T-helper 22 cell (primary cell): ENCODE data around the gene TRHDE.

ENCODE experiments used
- DNase-seq: peaks from one replicate; pipeline ENCODE4 v3.0.0-alpha.2; 2020; ENCODE audit warnings: low read depth

Gene TRHDE

DNA sequence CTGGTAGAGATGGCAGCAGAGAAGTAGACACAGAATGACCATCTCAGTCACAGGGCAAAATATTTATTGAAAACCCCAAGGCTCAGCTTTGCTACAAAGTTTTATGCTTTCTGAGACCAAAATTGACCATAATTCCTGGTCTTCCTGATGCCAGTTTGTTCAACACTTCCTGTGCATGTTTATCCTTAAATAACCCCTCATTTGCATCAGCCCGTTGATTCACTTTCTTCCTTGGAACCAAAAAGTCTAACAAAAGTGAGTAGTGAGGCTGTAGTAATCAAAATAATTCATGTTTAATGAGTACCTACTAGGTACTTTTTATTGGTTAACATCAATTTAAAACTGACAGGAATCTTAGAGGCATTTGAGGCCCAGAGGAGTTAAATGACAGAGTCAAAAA lies 51.7 kb downstream of the TRHDE start:
- DNase-seq, result no peak

DNA sequence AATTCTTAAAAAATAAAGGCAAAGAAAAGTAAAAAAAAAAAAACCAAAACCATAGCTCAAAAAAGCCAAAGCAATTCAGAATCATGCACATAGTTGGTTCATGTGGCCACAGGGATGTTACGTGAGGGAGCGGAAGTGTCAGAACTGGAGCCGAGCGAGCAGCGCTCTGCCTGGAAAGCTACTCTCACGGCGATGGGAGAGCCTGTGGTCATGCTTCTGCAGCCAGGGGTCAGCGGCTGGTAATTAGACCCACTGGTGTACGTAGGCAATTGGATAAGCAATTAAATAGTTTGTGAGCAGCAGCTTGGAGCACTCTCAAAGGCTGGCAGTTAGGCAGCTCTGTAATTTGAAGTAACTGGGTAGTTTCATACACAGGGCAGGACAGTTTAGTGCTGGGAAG lies 58.1 kb downstream of the TRHDE start:
- DNase-seq, result no peak

DNA sequence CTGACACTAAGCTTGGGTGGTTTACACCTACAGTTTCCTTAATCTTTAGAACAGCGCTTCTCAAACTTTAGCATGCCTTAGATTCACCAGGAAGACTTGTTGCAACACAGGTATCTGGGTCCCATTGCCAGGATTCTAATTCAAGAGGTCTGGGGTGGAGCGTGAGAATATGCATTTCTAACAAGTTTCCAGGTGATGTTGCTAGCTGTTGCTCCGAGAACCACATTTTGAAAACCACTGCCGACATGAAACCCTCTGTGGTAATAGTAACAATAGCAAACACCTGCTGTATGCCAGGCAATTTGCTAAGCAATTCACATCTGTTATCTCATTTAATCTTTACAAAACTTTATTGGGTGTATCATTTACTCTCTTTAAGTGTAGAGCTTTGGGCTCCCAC lies 58.6 kb downstream of the TRHDE start:
- DNase-seq, result no peak

DNA sequence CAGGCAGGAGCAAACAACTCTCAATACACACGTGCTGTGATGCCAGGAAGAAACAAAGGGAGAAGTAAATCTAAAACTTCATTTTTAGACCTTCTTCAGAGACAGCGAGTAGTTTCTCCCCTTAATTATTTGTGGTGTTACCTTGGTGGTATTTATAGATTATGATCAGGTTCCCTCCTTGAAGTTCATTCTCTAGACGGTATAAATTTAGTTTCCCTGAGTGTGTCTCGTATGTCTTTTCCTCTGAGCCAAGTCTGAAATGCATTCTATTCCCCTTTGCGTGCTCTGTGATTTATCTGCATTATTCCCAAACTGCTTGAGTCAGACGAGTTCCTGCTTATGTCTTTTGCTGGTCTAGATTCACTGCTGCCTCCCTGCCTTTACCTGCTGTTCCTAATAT lies 65.2 kb downstream of the TRHDE start:
- DNase-seq, result no peak

DNA sequence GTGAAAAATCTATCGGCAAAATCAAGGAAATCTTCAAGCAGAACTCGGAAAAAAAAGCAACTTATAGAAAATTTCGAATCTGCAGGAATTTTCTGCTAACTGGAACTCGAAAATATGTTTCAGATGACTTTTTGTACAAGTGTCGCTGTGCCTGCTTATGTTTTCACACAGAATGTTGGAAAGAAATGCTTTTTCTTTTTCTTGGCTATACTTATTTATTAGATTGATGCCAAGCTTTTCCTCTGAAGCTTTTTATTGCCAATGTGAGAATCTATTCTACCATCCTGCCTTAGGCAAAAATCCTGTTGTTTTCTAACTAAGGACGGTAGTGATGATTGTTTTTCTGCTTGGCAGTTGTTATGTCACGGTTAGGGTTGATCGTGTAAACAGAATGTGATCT lies 65.8 kb downstream of the TRHDE start:
- no peak for DNase-seq

DNA sequence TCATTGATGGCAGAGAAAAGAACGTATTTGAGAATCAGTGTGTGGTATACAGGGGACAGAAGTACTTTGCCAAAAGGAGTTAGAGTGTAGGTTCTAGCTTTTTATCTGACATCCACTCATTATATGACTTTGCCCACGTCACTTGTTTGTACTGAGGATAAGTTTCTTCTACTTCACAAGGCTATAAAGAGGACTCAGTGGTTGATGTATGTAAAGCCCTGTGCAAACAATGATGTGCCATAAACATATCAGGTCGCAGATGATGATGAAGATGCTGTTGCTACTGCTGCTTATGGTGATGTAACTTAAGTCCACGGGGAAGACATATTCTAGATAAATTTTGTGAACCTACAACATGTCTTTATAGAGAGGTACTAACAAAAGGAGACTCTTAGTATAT lies 66.3 kb downstream of the TRHDE start:
- DNase-seq, result no peak

DNA sequence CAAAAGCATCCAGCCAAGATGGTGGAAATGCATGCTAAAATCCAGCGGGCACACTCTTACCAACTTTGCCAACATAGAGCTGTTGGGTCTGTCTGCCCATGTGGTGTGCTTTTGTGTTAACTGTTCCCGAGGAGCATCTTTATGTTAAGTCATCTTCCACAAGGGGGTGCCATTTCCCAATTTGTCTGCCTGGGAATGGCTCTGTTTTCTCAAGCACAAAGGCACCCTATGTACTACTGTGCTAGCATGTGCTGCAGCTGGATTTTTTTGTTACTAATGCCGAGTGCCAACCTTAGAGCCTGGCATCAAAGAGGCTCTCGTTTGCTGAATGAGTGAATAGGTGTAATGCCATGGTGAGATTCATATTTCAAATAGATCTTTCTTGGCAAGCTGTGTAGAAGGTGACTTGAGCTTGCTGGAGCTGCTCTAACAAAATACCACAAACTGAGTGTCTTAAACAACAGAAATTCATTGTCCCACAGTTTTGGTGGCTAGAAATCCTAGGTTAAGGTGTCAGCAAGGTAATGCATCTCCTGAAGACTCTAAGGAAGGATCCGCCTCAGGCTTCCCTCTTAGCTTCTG lies 74.3 kb downstream of the TRHDE start:
- DNase-seq, result no peak

DNA sequence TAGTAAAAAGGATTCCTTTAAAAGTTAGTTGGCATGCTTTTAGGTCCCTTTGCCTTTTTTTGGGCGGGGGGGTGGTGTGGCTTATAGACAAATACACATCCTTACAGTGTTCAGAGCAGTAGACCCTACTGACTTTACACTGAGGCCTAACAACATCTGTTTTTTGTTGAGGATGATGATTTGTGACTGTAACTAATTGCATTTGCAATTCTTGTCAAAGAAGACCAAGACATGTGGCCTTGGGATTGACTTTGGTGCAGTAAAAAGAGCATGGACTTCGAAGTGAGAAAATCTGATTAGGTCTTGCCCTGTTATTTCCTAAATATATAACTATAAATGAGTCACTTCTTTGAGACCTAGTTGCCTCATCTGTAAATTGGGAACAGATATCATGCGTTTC lies 77.3 kb downstream of the TRHDE start:
- DNase-seq, result no peak

DNA sequence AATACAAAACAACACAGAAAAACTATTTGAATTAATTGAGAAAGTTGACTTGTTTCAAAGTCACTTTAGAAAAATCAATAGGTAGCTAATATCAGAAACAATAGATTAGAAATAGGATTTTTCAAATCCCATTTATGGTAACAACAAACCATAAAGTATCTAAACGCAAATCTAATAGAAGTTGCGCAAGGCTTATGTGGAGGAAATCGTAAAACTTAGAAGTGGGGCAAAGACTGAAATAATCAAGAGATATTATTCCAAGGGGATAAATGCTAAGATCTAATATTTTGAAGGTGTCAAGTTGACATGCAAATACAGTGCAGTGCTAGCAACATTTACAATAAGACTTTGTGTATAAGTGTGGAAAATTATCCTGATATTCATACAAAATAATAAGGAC lies 87.2 kb downstream of the TRHDE start:
- no peak for DNase-seq

DNA sequence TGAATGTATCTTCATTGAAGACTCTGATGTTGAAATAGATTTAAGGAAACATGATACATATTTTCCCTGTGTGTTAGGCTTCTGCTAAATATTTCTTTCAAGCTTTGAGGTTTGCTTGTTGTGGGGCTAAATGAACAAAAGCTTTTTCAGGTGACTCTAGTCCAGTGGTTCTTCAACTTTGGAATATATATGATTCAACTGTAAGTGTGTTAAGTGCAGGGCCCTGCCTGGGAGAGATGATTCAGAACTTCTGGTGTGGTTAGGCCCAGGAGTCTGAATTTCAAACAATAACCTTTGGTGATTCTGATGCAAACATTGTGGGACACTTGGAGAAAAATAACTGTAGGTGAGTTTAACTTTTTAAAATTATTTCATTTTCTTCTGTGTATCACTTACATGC lies 93.0 kb downstream of the TRHDE start:
- no peak for DNase-seq

DNA sequence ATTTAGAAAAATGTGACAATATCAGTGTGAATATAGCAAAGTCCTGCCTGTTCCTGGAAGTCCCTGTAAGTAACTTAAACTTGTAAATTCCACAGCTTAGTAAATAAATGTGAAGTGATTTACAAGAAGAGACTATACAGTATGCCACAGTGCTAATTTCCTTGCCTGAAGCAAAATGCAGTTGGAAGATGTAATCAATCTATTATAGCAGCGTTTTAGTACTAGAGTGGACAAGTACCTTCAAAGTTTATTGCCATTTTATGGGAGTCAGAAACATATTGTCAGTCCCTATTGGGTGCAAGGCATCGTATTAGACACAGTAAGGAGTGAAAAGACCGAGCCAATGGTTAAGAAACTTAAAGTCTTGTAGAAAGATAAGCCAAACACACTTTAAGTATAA lies 94.1 kb downstream of the TRHDE start:
- DNase-seq, result no peak

DNA sequence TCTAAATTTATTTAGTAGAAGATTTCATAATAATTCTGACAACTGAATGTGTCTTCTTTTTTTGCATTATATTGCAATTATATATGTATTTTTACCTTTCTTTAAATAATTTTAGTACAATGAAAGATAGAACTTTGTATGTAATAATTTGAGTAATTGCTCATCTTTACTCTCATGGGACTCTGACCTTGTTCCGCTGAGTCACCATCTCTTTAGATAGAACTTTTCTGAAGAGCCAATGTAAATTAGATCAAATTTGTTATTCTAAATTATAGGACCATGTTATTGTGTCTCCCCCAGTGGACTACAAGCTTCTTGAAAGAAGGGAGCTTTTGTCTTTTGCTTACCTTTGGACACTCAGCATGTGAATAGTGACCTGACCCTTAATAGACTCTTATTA lies 96.1 kb downstream of the TRHDE start:
- no peak for DNase-seq

DNA sequence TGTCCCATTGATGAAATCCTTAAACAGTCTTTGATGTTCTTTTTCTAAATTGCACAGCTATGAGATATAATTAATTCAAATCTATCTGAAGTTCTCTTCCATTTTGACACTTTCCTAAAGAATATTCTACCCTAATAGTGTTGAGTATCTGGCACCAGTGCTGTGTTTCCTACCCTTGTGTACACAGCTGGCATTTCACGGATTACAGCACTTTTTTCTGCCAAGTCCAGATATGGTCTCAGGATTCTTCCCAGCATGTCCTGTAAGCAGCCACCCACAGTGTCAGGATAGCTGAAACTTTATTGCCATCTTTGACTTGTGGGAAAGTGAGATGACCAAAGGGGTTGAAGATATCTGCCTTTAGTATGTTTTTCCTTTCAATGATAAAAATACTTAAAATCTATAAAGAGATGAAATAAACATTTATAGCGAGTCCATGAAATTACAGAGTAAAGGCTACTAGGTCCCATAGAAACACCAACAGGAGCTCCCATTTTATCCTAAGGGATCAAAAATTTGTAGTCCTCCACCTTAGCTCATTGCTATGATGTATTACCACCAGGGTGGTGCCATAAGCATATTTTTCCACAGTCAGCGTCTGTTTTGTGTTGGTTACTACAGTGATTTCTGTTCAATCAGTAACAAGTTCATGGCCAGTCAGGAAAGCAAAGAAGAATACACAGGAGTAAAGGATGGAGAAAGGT lies 96.7 kb downstream of the TRHDE start:
- no peak for DNase-seq

DNA sequence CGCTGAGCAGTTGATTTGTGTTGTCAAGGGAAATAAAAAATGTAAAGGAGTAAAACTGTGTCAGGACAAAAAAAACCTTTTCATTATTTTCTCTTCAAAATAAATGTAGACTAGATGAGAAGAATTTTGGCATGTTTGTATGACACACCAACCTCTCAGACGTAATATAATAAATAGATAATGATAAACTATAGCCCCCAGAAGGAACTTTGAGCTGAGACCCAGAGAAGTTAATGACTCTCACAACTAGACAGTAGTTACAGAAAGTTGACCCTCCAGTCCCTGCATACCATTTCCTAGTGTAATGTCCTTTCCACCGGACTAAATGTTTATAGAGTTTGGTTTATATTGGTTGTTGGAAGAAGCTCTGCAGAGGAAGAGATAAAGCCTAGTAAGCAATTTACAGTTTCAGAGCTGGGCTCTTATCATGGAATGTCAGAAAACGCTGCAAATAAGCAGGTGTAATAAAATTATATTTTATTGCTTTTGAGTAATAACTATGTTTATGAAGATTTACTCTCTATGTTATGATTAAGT lies 97.3 kb downstream of the TRHDE start:
- no peak for DNase-seq

DNA sequence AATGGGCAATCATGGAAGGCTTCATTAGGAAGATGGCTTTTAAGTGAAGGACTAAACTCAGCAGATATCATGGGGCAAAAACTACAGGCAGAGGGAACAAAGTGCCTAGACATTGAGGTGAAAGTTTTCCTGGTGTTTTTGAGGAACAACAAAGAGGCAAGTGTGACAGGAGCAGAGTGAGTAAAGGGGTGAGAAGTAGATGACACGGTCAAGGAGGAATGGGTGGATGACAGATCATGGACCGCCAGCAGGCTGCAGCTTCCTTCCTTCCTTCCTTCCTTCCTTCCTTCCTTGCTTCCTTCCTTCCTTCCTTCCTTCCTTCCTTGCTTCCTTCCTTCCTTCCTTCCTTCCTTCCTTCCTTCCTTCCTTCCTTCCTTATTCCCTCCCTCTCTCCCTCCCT lies 108.3 kb downstream of the TRHDE start:
- DNase-seq, result no peak

DNA sequence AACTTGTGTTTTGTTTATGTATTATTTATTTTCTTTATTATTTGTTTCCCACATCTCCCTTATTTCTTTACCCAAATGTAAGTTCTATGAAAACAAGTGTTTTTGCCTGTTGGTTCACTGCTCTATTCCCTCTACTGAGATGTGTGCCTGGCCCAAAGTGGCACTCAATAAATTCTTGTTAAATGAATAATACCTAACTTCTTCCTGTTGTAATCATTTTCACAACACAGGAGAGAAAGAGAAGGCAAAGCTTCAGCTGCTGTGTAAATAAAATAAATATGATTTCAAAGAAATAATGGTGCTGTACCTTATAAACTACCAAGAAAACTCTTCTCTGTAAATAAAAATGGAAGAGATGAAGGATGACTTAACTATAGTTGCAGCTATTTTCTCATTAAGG lies 116.2 kb downstream of the TRHDE start:
- no peak for DNase-seq

DNA sequence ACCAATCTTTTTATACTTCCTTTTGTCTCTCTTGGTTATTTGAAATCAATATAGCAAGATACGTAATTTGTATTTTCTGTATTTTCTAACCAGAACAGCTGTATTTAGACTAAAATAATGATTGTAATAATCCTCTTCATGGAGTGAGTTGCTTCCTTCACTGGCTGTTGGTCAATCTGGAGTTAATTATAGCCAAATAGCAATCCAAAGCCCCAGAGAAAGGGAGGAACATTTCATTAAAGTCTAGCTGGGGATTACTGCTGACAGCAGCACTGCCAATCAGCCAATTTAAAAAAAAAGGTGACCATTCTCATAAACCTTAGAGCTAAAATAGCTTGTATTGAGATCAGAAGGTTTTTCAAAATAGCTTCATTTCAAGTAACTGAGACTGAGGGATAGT lies 118.0 kb downstream of the TRHDE start:
- DNase-seq, result no peak

DNA sequence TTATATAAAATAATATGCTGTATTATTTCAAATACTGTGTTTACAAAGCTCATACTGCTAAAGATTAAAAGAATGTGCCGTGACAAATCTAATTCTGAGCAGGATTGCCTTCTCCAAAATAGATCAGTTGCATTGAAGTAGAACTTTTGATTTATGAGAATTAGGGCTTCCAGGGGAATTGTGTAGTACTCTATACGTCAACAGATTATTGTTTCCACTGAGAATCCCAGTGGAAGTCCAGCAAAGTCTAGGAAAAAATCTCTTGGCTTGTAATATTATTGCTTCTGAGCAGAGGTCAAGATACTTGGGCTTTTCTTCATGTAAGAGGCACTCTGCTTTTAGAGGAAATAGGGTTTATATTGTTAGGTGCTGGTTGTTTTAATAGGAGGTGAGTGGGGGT lies 133.9 kb downstream of the TRHDE start:
- DNase-seq, result no peak

DNA sequence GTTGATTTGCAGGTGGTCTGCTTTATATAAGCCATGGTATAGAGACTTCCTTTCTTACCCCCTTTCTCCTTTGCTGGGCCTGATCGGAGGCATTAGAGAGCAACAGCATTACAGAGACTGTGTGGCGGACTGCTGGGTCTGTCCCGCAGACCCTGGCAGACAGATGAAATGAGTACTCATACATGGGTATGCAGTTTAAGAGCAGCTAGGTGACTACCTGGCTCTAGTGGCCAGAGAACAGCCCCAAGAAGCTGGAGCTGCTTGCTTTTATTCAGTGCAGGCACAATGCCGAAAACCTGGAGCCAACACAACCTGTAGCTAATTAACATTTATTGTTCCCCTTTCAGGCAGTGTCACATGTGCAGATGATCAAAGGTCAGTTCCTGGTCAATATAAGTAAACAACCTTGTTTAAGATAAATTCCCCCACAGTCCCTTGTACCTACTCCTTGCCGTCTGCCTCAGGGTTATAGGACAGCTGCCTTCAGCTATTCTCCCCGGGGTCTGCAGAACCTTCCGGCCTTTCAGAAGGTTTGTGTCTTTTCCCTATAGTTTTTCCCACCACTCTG lies 160.0 kb downstream of the TRHDE start:
- DNase-seq, result no peak

DNA sequence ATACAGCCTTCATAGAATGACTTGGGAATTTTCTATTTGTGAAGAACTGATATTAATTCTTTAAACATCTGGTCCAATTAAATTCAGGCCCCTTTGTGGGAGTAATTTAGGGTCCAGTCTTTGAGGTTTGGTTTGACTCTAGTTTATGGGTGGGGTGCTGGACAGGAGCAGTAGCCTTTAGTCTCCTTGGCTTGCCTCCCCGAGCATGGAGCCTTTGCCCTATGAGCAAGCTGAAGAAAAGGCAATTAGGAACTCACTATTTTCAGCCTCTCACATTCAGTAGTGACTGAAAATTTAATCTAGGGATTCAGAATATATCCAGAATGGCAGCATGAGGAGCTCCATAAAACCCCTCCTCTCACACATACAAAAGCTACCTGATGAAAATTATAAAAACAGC lies 161.1 kb downstream of the TRHDE start:
- DNase-seq, result no peak

DNA sequence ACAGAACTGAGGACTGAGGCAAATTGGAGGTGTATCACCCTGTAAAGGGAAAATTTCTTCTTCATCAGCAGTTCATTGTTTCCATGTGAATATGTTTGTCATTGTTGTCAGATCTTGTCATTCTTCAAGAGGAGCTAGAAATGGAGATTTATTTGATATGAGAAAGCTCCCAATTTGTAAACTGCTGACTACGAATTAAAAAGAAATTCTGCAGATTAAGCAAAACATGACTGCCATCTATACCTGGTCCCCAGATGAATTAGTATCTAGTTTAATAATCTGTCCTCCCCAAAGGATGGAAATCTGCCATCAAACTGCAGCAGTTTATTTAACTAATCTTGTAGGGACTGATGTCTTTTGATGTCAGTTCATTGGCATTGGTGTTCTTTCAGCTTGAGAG lies 162.8 kb downstream of the TRHDE start:
- DNase-seq, result no peak

DNA sequence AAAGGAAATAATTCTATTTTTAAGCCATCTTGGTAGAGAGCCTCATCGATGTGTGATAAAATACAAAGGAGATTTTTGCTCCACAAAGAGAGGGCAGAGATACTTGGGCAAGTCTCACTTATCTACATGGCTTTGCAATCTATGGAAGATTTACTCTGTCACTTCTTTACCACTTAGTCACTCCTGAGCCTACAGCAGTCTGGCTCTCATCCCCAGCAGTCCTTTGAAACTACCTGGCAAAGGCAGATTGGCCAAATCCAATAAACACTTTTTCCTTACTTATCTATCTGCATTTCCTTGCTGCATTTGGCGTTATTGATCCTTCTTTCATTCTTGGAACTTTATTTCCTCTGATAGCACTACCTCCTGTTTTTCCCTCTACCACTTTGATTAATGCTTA lies 170.0 kb downstream of the TRHDE start:
- no peak for DNase-seq

DNA sequence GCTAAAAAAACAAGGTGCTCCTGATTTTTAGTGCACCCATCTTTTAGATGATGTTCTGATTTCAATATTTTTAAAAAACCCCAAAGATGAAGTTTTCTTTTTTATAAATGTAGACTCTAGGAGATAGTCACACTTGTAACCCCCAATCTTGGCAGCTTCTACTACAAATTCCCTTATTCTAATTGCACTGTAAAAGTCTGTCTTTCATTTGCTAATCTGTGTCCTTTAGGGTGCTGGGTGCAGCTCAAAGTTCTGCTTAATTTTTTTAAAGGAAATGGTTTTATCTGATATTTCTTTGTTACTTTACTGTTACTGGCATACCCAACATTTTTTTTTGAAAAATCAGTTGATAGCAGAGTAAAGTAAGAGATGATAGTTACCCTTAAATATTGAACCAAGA lies 172.0 kb downstream of the TRHDE start:
- no peak for DNase-seq

DNA sequence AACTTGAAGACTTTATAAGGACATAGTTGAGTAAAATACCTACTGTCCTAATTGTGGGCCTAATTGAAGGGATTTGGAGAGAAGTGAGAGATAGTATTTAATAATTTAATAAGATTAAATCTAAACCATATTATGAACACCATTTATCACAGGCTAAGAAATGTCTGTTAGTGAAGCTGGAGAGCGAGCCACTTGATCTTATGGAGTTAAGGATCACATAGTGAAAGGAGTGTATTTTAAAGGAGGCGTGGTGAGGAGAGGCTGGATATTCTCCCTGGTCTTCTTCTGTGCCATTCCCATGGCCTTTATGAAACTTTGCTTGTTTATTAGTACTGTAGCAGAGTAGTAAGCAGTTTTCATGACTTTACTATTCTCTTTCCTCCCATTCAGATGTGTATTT lies 172.4 kb downstream of the TRHDE start:
- DNase-seq, result no peak
